Prostate gland (tissue), 2 donors: Measurements from ENCODE around the gene SLIT3.

Source experiments
- CTCF ChIP-seq, 4 experiments: fragments of 200-600 bp in 2 of 4; fragments of 450-650 bp in 2 of 4; sonication (generic) in 2 of 4; IDR thresholded peaks; 1 replicate in 3 of 4; 2 replicates in 1 of 4; pipeline ENCODE4 v1.5.1; 2016 to 2019; ENCODE audit warnings: antibody characterized with exemption in 4 of 4, mild to moderate bottlenecking in 2 of 4, moderate library complexity in 2 of 4
- POLR2A ChIP-seq: fragments of 450-650 bp; IDR thresholded peaks from one replicate; pipeline ENCODE4 v1.6.1; 2016; ENCODE audit warnings: antibody characterized with exemption, mild to moderate bottlenecking

- TF ChIP-seq POLR2A: no peak
- TF ChIP-seq CTCF (IDR thresholded peaks at IDR 0.05): no peak
Observed at GRCh38 chr5:169223595-169223953, 77.4 kb downstream of the SLIT3 start.
